Measurements from ENCODE around the gene ASB7.

DNA sequence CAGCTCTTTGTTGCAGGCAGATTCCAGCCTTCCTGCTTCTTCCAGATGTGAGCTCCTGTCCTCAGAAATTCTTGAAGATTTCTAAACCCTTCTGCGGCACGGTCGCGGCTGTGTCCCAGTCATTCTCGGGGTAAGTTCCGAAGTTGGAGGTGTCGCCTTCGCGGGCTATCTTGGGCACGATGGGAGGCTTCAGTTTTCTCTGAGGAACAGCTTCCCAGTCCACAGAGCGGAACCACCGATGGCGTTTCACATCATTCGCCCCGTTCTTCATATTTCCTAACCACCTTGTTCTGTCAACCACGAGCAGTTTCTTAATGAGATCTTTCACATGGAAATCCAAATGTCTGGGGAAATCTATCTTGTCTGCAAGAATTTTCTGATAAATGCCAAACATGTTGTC is 48.9 kb upstream of the ASB7 start:
- TF ChIP-seq EP300 (conservative IDR thresholded peaks at IDR 0.05; ENCODE audit: poor library complexity, severe bottlenecking) (no peak), RAD21 (conservative IDR thresholded peaks at IDR 0.05) (no peak), POLR2AphosphoS5 (IDR thresholded peaks at IDR 0.05) (no peak), EZH2 (IDR thresholded peaks at IDR 0.05; ENCODE audit: borderline replicate concordance, insufficient read depth, low read length, poor library complexity, severe bottlenecking) (no peak), TAF1 (IDR thresholded peaks at IDR 0.05; ENCODE audit: low read depth) (no peak), SMC3 (conservative IDR thresholded peaks at IDR 0.05; ENCODE audit: poor library complexity) (no peak)
- TF ChIP-seq, protein P1, sequence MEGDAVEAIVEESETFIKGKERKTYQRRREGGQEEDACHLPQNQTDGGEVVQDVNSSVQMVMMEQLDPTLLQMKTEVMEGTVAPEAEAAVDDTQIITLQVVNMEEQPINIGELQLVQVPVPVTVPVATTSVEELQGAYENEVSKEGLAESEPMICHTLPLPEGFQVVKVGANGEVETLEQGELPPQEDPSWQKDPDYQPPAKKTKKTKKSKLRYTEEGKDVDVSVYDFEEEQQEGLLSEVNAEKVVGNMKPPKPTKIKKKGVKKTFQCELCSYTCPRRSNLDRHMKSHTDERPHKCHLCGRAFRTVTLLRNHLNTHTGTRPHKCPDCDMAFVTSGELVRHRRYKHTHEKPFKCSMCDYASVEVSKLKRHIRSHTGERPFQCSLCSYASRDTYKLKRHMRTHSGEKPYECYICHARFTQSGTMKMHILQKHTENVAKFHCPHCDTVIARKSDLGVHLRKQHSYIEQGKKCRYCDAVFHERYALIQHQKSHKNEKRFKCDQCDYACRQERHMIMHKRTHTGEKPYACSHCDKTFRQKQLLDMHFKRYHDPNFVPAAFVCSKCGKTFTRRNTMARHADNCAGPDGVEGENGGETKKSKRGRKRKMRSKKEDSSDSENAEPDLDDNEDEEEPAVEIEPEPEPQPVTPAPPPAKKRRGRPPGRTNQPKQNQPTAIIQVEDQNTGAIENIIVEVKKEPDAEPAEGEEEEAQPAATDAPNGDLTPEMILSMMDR (IDR thresholded peaks at IDR 0.05; ENCODE audit: poor library complexity, severe bottlenecking) = no peak

Data from neural cell (in vitro differentiated cells).